AG08396 (cell line): ENCODE results near the gene PSMD5.

Experiments
- DNase-seq: peaks from one replicate; pipeline ENCODE4 v3.0.0; 2012; ENCODE audit warnings: low spot score, mixed read lengths

PSMD5 gene

GRCh38 chr9:120842685-120843485 lies at the start of gene PSMD5:
Gene PSMD5 (minus strand): TSS chr9:120842922. CDS start chr9:120842909, 13 bp downstream.
- DNase-seq, result peak; percentile 97

- DNase-seq, result no peak
These were observed 49.4 kb upstream of the PSMD5 start for GRCh38 chr9:120891884-120892747.

GRCh38 chr9:120891245-120891883 lies 48.6 kb upstream of the PSMD5 start:
- no peak for DNase-seq

- no peak for DNase-seq
These were observed 47.9 kb upstream of the PSMD5 start for GRCh38 chr9:120890320-120891244.

- DNase-seq, result no peak
These were observed 47.0 kb upstream of the PSMD5 start for GRCh38 chr9:120889606-120890271.

- no peak for DNase-seq
These were observed 45.9 kb upstream of the PSMD5 start for GRCh38 chr9:120888626-120889025.

DNA sequence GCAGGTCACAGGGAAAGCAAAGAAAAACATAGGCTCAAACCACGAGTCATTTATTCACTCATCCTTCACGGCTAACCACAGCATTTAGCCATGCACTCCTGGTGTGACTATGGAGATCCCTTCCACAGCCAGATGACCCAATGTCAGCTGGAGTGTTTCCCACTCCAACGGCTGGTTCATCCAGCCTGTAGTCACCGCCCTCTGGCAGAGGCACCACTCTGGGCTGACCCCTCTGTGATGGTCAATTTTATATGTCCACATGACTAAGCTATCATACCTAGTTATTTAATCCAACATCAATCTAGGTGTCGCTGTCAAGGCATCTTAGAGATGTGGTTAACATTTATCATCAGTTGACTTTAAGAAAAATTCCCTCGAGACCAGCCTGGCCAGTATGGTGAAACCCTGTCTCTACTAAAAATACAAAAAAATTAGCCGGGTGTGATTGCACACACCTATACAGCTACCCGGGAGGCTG lies 43.8 kb upstream of the PSMD5 start:
- peak; percentile 77 for DNase-seq

- no peak for DNase-seq
These were observed 43.2 kb upstream of the PSMD5 start for GRCh38 chr9:120885958-120886357.

GRCh38 chr9:120885457-120885856 lies 42.7 kb upstream of the PSMD5 start:
- DNase-seq, result no peak

DNA sequence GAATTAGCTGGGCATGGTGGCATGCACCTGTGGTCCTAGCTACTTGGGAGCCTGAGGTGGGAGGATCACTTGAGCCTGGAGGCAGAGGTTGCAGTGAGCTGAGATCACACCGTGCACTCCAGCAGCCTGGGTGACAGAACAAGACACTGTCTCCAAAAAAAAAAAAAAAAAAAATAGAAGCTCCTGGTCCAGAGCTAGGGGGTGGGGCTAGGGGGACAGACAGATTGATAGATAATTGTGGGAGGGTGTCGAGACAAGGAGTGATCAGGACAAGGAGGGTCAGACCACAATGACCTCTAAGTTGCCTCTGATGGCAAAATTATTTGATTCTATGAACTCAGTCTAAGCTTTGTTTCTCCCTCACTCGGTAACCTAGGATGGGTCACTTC lies 40.9 kb upstream of the PSMD5 start:
- DNase-seq, result no peak

- no peak for DNase-seq
These were observed 40.3 kb upstream of the PSMD5 start for GRCh38 chr9:120882935-120883607.

- DNase-seq, result no peak
These were observed 36.7 kb upstream of the PSMD5 start for GRCh38 chr9:120879446-120879845.

- DNase-seq, result no peak
These were observed 35.7 kb upstream of the PSMD5 start for GRCh38 chr9:120878188-120879130.

DNA sequence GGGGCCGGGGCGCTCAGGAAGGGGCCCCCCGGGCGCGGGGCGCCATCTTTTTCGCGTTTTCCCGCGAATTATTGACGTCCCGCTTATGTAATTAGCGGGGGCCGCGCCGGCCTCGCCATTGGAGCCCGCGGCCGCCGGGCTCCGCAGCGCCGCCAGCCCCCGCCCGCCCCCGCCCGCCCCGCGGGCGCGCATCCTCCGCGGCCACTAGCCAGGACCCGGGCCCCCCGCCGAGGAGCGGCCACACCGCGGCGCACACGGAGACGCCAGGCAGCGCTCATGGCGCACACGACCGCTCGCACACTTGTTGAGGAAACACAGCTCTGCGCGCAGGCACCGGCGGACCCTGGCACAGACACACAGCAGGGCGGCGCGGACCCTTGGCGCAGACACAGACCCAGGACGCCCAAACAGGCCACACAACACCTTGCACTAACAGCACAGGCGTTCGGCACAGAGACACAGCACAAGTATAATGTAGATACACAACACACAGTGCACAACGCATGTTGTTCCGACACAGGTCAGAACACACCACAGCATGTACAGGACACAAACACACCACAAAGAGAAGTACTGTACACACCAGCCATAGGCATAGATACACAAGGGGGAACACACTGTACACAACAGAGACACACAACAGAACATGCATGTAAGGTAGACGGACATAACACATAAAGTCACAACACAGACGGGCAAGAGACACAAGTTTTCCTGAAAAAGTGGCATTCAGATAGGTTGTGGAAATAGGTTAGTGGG lies 34.7 kb upstream of the PSMD5 start:
- DNase-seq, result peak; percentile 86

DNA sequence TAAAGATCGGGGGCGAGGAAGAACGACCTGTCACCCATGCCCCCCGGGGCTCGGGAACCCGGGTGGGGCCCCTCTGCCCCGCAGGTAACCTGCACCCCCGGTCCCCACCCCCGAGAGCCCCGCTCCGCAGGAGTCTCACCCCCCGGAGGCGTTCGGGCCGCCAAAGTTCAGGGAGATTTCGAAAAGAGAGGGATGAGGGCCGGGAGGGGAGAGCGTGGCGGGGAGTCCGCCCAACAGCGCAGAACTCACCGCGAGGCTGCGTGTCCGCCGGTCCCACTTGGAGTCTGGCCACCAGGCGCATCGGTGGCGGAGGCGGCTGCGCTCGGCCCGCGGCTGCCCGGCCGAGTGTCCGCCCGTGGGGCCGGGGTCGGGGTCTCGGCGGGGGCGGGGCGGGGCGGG lies 34.1 kb upstream of the PSMD5 start, which contains the start of gene PHF19:
Gene PHF19, minus strand, starts transcription at position 347 of the 399 bp plus-strand sequence. CDS start 2,447 bp downstream, outside the sequence.
- peak; percentile 78 for DNase-seq

GRCh38 chr9:120875954-120876841 lies 33.5 kb upstream of the PSMD5 start:
- DNase-seq, result peak; percentile 96

- DNase-seq, result no peak
These were observed 32.9 kb upstream of the PSMD5 start for GRCh38 chr9:120875643-120875953.
